HUDEP-2 (cell line): ENCODE measurements around the gene B3GAT2.
A peak's percentile ranks its signal among the peaks of the same experiment; 100 is the strongest.

ENCODE experiments used
- DNase-seq, 76 experiments: peaks; one replicate each; lab custom pipeline; 2025; ENCODE audit not compliant: unreplicated experiment in 76 of 76; lab: John Stamatoyannopoulos, UW

The B3GAT2 gene

DNA sequence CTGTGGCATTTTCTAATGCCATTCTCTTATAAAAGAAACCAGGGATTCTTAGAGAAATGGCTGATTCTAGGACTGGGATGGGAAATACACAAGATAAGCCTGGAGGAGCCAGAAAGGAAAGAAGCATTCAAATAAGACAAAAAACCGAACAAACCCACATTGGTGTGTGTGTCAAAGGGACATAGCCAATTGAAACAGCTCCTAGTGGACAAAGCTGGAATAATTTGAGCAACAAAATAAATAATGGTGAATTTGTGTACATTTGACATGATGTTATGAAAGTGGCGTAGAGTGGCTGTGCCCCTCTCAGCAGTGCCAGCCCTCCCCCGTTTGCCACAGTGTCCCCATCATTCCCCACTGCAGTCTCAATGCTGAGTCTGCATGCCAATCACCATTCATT is 55.5 kb downstream of the B3GAT2 start:
- DNase-seq: peak in 2 of 76 experiments; percentile 6 to 12

DNA sequence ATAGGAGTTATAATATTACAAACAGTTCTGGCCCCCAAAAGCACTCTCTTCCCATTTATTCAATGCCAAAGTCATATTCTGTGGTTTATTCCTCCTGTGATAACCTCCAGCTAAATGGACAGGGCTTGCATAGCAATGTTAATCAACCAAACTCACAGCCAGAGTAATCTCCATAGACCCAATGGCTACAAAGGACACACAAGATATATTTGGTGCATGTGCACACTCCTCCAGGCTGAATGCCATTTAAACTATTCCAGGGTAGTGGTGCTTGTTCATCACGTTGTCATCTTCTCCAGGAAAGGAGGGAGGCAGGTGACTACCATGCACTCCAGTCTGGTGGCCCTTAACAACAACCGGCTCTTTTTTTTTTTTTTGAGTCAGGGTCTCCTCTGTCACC is 56.8 kb downstream of the B3GAT2 start:
- no peak for DNase-seq

- DNase-seq: no peak
These were observed 62.9 kb downstream of the B3GAT2 start for GRCh38 chr6:70894001-70894400.

DNA sequence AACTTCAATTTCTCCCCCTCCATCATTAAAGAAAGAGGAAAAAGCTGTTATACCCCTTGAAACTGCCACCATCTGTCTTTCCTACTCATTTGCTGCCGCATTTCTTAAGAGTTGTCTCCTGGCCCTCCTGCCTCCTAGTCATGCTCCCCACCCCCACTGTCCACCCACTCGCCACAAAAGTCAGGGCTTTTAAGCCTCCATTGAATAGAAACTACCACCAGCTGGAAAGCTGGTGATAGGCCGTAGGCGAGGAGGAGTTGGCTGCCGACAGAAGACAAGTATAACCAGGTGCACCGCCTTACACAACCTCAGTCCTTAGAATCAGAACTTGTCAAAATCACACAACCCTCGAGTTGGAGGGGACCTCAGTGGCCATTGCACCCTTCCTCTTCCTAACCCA is 67.6 kb downstream of the B3GAT2 start:
- DNase-seq: no peak

DNA sequence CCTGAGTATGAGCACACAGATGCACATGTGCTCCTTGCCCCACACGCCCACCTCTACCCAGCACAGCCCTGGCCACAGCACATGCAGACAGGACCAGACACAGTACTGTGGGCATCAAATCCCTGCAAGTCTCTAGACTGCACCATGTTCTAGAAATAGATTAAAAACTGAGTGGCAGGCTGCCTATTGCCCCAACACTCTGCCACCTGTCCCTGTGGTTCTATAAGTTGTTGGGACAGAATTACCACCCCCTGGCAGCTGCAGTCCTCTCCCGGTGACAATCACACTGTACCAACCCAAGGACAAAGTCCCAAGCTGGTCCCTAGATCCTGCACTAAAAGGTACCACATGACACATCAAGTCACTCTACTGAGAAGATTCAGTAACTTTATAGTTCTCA is 70.2 kb downstream of the B3GAT2 start:
- no peak for DNase-seq

GRCh38 chr6:70886071-70886470 is 70.8 kb downstream of the B3GAT2 start:
- DNase-seq: no peak

GRCh38 chr6:70884074-70884983 is 72.5 kb downstream of the B3GAT2 start:
- peak in 61 of 76 experiments; percentile 14 to 81 (median 42) for DNase-seq

DNA sequence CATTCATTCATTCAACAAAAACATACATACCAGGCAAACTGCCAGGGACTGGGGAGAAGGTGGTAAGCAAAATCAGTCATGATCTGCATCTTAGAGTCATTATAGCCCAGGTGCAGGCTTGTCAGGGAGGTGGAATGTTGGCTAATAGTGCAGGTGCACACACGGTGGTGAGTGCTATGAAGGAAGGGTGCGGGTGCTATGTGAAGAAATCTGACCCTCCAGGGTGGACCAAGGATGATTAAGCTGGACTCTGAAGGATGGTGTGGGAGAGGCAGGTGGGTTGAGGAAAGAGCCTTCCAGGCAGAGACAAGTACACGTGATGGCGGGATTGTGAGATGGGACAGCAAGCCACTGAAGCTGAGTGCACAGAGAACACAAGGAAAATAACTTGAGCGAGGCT is 77.4 kb downstream of the B3GAT2 start:
- DNase-seq: no peak

- no peak for DNase-seq
These were observed 82.5 kb downstream of the B3GAT2 start for GRCh38 chr6:70874181-70874913.

- no peak for DNase-seq
These were observed 84.4 kb downstream of the B3GAT2 start for GRCh38 chr6:70872469-70872868.

- no peak for DNase-seq
These were observed 92.5 kb downstream of the B3GAT2 start for GRCh38 chr6:70864401-70864800.

- DNase-seq: no peak
These were observed 93.5 kb downstream of the B3GAT2 start for GRCh38 chr6:70863343-70863742.

DNA sequence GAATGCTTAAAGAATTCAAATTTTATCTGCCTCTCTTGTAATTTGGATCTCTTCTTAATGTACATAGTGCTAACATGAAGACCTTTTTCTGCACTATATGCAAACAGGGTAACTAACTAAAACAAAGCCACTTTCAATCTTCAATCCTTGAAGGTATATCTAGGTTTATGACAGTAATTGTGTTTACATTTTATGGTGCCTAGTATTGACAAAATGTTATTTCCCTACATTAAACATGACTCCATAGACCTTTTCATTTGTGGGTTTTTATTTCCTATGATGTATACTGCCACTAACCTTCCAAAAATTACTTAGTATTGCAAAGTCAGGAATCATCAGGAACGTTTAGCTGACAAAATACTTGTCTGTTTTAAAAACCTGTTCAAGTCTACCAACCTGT is 95.9 kb downstream of the B3GAT2 start:
- no peak for DNase-seq

DNA sequence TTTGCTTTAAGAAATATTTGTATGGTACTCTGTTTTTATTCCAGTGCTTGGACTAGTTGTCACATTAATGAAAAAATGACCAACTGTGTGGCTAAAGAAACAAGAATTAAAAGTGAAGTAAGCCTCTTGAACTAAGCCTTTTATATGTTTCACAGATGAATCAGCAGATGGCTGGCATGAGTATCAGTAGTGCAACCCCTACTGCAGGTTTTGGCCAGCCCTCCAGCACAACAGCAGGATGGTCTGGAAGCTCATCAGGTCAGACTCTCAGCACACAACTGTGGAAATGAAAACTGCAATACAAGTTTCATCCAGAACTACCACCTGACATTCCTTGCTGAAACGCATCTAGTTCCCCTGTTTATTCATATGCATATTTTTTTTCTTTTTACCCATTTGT is 96.8 kb downstream of the B3GAT2 start:
- no peak for DNase-seq

GRCh38 chr6:70857387-70858077 is 99.3 kb downstream of the B3GAT2 start:
- DNase-seq: no peak

- no peak for DNase-seq
These were observed 104.1 kb downstream of the B3GAT2 start for GRCh38 chr6:70852667-70853246.

- DNase-seq: no peak
These were observed 107.4 kb downstream of the B3GAT2 start for GRCh38 chr6:70849348-70850069.

GRCh38 chr6:70847106-70848084 is 109.5 kb downstream of the B3GAT2 start:
- no peak for DNase-seq

- DNase-seq: no peak
These were observed 110.5 kb downstream of the B3GAT2 start for GRCh38 chr6:70846207-70846835.
